Fibroblast of mammary gland (primary cell): ENCODE data around the gene SUMF1.

Experiments
- DNase-seq: peaks from one replicate; pipeline ENCODE4 v3.0.0-alpha.2; 2010; ENCODE audit warnings: low read depth
- H3K4me3 ChIP-seq: 2 replicates; pipeline ENCODE4 v1.5.1; 2011; ENCODE audit warnings: low read depth, mild to moderate bottlenecking, low read length, moderate library complexity; ENCODE audit not compliant: control insufficient read depth
- CTCF ChIP-seq: conservative IDR thresholded peaks from 2 replicates; pipeline ENCODE4 v1.5.1; 2011; ENCODE audit warnings: low read depth, low read length, inconsistent platforms; ENCODE audit not compliant: control insufficient read depth, insufficient read depth

The SUMF1 gene

GRCh38 chr3:4474683-4475490 is 7.8 kb upstream of the SUMF1 start:
- no peak overlapping the region for H3K4me3 ChIP-seq
- TF ChIP-seq CTCF = no peak
- DNase-seq = peak; percentile 91

- H3K4me3 ChIP-seq = no peak overlapping the region
- no peak for TF ChIP-seq CTCF
- no peak for DNase-seq
Observed at GRCh38 chr3:4472766-4473165, 5.7 kb upstream of the SUMF1 start.

GRCh38 chr3:4472312-4472711 is 5.2 kb upstream of the SUMF1 start:
- TF ChIP-seq CTCF = no peak
- no peak for DNase-seq
- H3K4me3 ChIP-seq = no peak overlapping the region

- H3K4me3 ChIP-seq = no peak overlapping the region
- no peak for DNase-seq
- no peak for TF ChIP-seq CTCF
Observed at GRCh38 chr3:4471907-4472306, 4.8 kb upstream of the SUMF1 start.

- peak overlapping the region; percentile 74 for H3K4me3 ChIP-seq
- TF ChIP-seq CTCF = no peak
- no peak for DNase-seq
Observed at GRCh38 chr3:4467522-4467867, 426 bp upstream of the SUMF1 start.

GRCh38 chr3:4464576-4464975 is 2.5 kb downstream of the SUMF1 start:
- no peak overlapping the region for H3K4me3 ChIP-seq
- TF ChIP-seq CTCF = no peak
- no peak for DNase-seq
